ENCODE data around the gene PPP1R17.

PPP1R17 gene

DNA sequence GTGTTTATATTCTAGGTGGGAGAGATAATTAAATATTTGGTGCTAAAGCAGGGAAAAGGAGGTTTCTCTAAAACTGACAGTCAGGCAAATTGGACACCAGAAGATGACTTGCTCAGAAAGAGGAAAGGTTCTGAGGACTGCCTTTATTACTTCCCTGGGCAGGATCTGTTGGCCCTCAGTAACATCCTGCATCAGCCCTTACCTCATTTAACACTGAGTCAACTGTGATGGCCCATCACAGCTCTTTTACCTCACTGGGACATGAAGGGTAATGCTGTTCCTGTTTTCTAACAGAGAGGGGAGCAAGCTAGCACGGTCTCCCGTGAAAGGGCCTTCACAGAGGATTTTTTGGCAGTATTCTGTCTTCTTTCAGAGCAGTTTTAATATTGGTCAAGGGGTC, 12.0 kb downstream of the PPP1R17 start:
- no peaks in the 10 kb centered on the region for H3K36me3 ChIP-seq
- intact Hi-C loops (cut with DNase I; ENCODE audit: low total_unique reads): no loop called here
- no peak overlapping the region for H3K27ac ChIP-seq
- H3K4me3 ChIP-seq: no peak overlapping the region
- no peaks in the 10 kb centered on the region for H3K27me3 ChIP-seq
- no peaks in the 10 kb centered on the region for H3K9me3 ChIP-seq
- TF ChIP-seq, protein P1, sequence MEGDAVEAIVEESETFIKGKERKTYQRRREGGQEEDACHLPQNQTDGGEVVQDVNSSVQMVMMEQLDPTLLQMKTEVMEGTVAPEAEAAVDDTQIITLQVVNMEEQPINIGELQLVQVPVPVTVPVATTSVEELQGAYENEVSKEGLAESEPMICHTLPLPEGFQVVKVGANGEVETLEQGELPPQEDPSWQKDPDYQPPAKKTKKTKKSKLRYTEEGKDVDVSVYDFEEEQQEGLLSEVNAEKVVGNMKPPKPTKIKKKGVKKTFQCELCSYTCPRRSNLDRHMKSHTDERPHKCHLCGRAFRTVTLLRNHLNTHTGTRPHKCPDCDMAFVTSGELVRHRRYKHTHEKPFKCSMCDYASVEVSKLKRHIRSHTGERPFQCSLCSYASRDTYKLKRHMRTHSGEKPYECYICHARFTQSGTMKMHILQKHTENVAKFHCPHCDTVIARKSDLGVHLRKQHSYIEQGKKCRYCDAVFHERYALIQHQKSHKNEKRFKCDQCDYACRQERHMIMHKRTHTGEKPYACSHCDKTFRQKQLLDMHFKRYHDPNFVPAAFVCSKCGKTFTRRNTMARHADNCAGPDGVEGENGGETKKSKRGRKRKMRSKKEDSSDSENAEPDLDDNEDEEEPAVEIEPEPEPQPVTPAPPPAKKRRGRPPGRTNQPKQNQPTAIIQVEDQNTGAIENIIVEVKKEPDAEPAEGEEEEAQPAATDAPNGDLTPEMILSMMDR (IDR thresholded peaks at IDR 0.05): no peak
- H3K4me1 ChIP-seq: no peaks in the 10 kb centered on the region
- no peak for DNase-seq

DNA sequence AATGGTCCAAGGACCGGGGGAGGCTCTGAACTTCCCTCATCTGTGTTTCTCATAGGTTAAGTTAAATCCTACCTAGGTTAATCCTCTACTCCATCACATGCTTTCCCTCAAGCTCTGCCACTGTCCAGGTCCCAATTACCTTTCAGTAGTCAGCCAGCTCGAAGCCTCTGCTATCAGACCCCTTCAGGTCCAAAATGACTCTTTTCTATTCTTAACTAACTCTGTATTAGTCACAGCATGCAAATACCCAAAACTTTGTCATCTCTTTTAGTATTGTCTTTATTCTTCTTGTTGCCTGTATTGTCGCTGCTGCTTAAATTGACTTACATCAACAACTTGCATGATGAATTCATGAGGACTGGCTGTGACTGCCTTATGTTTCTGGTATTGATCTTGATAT, 15.3 kb downstream of the PPP1R17 start:
- no peaks in the 10 kb centered on the region for H3K4me1 ChIP-seq
- H3K9me3 ChIP-seq: no peaks in the 10 kb centered on the region
- intact Hi-C loops (cut with DNase I; ENCODE audit: low total_unique reads): no loop called here
- DNase-seq: no peak
- H3K36me3 ChIP-seq: no peaks in the 10 kb centered on the region
- TF ChIP-seq, protein P1 (IDR thresholded peaks at IDR 0.05): no peak
- H3K27ac ChIP-seq: no peak overlapping the region
- no peaks in the 10 kb centered on the region for H3K27me3 ChIP-seq
- H3K4me3 ChIP-seq: no peak overlapping the region

DNA sequence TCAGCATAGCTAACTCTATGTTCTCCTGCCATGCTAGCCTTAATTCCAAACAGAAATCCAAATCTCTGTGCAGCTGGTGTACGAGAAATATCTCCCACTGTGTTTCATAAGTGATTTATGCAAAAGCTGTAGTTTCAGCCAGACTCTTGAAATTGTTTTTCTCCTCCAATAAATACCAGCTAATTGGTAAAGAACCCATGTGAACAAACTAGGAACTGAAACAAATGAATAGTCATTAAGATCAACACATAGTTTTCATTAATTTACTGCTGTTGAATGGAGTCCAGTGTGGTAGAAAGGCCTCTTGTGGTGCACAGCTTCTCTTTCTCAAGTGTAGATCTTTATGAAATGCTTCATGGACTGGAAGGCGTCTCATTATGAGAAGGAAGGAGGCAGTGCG, 18.4 kb downstream of the PPP1R17 start:
- TF ChIP-seq, protein P1 (IDR thresholded peaks at IDR 0.05): no peak
- H3K4me3 ChIP-seq: no peak overlapping the region
- no peaks in the 10 kb centered on the region for H3K9me3 ChIP-seq
- no peak overlapping the region for H3K27ac ChIP-seq
- intact Hi-C loops (cut with DNase I; ENCODE audit: low total_unique reads): no loop called here
- no peak for DNase-seq
- H3K27me3 ChIP-seq: no peaks in the 10 kb centered on the region
- no peaks in the 10 kb centered on the region for H3K36me3 ChIP-seq
- no peaks in the 10 kb centered on the region for H3K4me1 ChIP-seq

DNA sequence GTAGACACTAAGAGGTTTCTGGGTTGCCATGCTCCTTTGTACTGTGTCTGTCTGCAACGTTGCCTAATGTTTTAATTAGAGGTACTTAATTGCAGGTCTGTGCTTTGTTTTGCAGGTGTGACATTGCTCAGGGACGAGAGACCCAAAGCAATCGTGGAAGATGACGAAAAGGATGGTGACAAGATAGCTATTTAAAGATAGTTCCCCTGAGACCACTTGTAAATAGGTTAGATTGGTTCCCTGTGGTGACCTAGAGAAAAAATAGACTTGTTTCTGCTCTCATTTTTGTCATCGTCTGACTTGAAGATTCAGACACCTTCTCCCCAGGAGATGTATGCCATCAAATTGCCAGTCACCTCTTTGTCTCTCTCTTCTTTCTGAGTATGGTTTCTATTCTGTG, 20.1 kb downstream of the PPP1R17 start:
- no peak for DNase-seq
- Histone ChIP-seq H3K27me3 (no peaks in the 10 kb centered on the region), H3K9me3 (no peaks in the 10 kb centered on the region), H3K27ac (no peak overlapping the region), H3K4me1 (no peaks in the 10 kb centered on the region), H3K4me3 (no peak overlapping the region), H3K36me3 (no peaks in the 10 kb centered on the region)
- intact Hi-C loops (cut with DNase I; ENCODE audit: low total_unique reads): no loop called here
- TF ChIP-seq, protein P1 (IDR thresholded peaks at IDR 0.05): no peak

DNA sequence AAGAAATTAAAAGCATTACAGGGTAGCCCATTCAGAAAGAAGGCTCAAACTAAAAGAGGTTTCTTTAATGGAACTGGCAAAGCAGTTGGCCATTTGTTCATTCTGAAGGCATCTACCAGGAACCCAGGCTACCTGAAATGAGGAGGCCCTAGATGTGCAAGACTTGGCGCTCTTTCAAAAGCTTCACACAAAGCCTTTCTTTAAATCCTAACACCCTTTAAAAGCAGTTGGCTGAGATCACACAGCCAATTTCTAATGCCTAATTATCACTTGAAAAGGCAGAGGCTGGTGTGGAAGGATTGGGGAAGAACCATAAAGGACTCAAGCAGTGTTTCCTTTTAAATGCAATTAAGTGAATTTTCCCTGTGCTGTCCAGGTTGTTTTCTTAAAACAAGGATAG, 23.2 kb downstream of the PPP1R17 start:
- no peaks in the 10 kb centered on the region for H3K36me3 ChIP-seq
- no peaks in the 10 kb centered on the region for H3K9me3 ChIP-seq
- TF ChIP-seq, protein P1 (IDR thresholded peaks at IDR 0.05): no peak
- no peaks in the 10 kb centered on the region for H3K27me3 ChIP-seq
- intact Hi-C loops (cut with DNase I; ENCODE audit: low total_unique reads): no loop called here
- H3K27ac ChIP-seq: no peak overlapping the region
- H3K4me3 ChIP-seq: no peak overlapping the region
- no peak for DNase-seq
- no peaks in the 10 kb centered on the region for H3K4me1 ChIP-seq

DNA sequence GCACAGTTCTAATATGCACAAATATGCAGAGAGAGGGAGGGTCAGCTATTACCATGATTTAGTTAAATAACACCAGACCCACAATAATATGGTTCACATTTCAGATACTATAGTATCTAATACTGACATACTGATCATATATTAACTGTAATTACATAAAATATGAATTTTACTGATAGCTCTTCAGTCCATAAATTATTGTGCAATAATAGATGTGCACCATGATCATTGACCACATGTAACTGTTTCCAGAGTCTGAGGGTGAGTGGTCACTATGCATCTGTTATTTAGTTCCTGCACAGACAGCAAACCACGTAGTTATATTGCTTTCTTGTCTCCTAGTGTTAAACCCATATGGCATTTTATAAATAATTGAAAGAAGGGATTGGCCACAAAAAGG, 29.3 kb downstream of the PPP1R17 start:
- H3K36me3 ChIP-seq: no peaks in the 10 kb centered on the region
- no peaks in the 10 kb centered on the region for H3K27me3 ChIP-seq
- TF ChIP-seq, protein P1 (IDR thresholded peaks at IDR 0.05): no peak
- intact Hi-C loops (cut with DNase I; ENCODE audit: low total_unique reads): no loop called here
- no peak overlapping the region for H3K4me3 ChIP-seq
- H3K9me3 ChIP-seq: peaks cover 0 to 3% (median 0%) of the 10 kb centered on the region in 3 donors
- H3K27ac ChIP-seq: no peak overlapping the region
- no peak for DNase-seq
- no peaks in the 10 kb centered on the region for H3K4me1 ChIP-seq
